ENCODE measurements around the gene CDC20.

DNA sequence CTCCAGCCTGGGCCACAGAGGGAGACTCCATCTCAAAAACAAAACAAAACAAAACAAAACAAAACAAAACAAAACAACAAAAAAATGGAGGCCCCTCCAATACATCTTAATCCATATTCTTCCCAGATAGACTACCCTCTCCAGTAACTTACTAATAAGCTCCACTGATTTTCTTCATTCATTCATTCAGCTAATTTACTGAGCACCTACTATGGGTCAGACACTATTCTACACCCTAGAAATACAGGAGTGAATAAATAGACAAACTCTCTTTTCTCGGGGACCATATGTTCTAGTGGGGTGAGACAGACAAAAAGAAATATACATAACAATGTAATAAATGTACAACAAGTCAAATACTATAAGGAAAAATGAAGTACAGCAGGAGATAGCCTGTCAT lies 7.8 kb upstream of the CDC20 start:
- no peak for TF ChIP-seq POLR2AphosphoS5 (IDR thresholded peaks at IDR 0.05; ENCODE audit: low read depth, low read length)
- TF ChIP-seq, protein P1, sequence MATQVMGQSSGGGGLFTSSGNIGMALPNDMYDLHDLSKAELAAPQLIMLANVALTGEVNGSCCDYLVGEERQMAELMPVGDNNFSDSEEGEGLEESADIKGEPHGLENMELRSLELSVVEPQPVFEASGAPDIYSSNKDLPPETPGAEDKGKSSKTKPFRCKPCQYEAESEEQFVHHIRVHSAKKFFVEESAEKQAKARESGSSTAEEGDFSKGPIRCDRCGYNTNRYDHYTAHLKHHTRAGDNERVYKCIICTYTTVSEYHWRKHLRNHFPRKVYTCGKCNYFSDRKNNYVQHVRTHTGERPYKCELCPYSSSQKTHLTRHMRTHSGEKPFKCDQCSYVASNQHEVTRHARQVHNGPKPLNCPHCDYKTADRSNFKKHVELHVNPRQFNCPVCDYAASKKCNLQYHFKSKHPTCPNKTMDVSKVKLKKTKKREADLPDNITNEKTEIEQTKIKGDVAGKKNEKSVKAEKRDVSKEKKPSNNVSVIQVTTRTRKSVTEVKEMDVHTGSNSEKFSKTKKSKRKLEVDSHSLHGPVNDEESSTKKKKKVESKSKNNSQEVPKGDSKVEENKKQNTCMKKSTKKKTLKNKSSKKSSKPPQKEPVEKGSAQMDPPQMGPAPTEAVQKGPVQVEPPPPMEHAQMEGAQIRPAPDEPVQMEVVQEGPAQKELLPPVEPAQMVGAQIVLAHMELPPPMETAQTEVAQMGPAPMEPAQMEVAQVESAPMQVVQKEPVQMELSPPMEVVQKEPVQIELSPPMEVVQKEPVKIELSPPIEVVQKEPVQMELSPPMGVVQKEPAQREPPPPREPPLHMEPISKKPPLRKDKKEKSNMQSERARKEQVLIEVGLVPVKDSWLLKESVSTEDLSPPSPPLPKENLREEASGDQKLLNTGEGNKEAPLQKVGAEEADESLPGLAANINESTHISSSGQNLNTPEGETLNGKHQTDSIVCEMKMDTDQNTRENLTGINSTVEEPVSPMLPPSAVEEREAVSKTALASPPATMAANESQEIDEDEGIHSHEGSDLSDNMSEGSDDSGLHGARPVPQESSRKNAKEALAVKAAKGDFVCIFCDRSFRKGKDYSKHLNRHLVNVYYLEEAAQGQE (IDR thresholded peaks at IDR 0.05; ENCODE audit: insufficient read depth in 1 of 2, low read depth in 2 of 2, low read length in 2 of 2): no peak
- no peak for TF ChIP-seq TAF1 (IDR thresholded peaks at IDR 0.05; ENCODE audit: borderline replicate concordance, insufficient read depth, low read length)
- TF ChIP-seq SIN3A (IDR thresholded peaks at IDR 0.05; ENCODE audit: borderline replicate concordance, insufficient read depth, low read length): no peak
